IPS-18c (cell line): ENCODE measurements around the gene SPECC1L.

ENCODE experiments used
- H3K4me3 ChIP-seq: 2 replicates; pipeline ENCODE4 v1.7.0; 2013; ENCODE audit warnings: low read depth, mild to moderate bottlenecking, low read length, moderate library complexity; ENCODE audit not compliant: insufficient read depth
- H3K9me3 ChIP-seq: one replicate; pipeline ENCODE4 v1.6.1; 2013; ENCODE audit warnings: mild to moderate bottlenecking, low read length, moderate library complexity; ENCODE audit not compliant: control insufficient read depth, insufficient read depth

SPECC1L gene

DNA sequence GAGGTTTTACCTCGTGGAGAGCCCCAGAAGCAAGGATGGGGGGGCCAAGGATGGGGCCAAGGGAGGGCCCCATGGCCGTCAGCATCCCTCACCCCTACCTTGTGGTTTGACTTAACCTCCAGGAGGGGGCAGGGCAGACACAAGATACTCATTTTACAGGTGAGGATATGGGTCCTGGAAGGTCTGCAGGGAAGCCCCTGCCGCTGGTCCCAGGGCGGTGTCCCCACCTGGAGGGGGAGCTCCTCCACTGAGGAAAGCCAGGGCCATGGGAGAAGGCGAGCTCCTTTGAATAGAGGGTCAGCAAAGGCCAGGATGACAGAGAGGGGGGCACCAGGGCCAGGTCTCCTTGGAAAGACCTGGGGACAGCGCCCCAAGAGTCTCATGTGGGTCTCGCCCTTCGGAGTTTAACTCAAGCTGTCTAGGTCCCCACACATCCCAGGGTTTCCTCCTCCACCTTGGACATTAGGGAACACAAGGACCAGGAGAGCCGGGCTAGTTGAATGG, 150.8 kb downstream of the SPECC1L start:
- no peaks in the 10 kb centered on the region for H3K9me3 ChIP-seq

GRCh38 chr22:24422102-24422665, 151.6 kb downstream of the SPECC1L start:
- H3K4me3 ChIP-seq: no peak overlapping the region
- H3K9me3 ChIP-seq: no peaks in the 10 kb centered on the region

More for the DNA sequence above, 150.8 kb downstream of the SPECC1L start:
- no peak overlapping the region for H3K4me3 ChIP-seq

DNA sequence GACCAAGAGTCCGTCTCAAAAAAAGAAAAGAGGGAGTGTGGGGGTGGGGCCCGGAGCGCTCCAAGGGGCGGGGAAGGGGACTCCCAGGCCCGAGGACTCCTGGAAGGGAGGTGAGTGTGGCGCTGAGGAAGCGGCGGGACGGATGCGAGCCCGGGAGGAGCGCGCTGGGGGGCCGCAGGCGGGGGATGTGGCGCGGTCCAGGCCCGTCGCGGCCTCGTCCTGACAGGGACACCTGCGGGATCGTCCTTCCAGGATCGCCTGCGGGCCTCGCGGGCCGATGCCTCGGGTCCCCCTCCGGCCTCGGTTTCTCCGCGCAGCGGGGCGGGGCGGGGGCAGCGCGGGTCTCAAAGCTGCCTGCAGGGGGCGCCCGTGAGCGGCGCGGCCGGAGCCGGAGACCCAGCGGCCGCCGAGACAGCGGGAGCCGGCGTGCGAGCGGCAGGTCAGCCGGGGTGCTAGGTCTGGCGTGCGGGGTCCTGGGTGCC, 152.9 kb downstream of the SPECC1L start:
- H3K9me3 ChIP-seq: no peaks in the 10 kb centered on the region
- H3K4me3 ChIP-seq: peak overlapping the region; percentile 46

- Histone ChIP-seq H3K9me3 (no peaks in the 10 kb centered on the region), H3K4me3 (peak overlapping the region; percentile 46)
These were observed 153.6 kb downstream of the SPECC1L start for GRCh38 chr22:24424001-24424900.

- H3K4me3 ChIP-seq: peak overlapping the region; percentile 46; the same call in 1 of the 2 replicates
- H3K9me3 ChIP-seq: no peaks in the 10 kb centered on the region
These were observed 154.5 kb downstream of the SPECC1L start for GRCh38 chr22:24424901-24425775.

DNA sequence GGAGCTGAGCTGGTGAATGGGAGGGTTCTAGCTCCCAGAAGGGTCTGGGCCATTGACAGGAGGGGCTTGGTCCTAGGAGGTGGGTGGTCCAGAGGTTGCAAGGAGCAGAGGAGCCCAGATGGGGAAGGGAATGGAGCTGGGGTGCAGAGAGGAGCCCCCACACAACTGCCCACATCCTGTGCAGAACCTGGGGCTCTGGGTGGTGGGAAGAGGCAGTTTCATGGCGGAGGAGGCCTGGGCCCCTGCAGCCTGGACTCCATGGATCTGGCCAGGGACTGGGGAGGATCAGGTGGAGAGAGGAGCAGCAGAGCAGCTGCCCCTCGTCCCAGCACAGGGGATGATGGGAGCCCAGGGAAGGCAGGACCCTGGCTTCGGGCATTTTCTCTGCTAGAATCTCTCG, 155.8 kb downstream of the SPECC1L start:
- Histone ChIP-seq H3K9me3 (no peaks in the 10 kb centered on the region), H3K4me3 (no peak overlapping the region)

DNA sequence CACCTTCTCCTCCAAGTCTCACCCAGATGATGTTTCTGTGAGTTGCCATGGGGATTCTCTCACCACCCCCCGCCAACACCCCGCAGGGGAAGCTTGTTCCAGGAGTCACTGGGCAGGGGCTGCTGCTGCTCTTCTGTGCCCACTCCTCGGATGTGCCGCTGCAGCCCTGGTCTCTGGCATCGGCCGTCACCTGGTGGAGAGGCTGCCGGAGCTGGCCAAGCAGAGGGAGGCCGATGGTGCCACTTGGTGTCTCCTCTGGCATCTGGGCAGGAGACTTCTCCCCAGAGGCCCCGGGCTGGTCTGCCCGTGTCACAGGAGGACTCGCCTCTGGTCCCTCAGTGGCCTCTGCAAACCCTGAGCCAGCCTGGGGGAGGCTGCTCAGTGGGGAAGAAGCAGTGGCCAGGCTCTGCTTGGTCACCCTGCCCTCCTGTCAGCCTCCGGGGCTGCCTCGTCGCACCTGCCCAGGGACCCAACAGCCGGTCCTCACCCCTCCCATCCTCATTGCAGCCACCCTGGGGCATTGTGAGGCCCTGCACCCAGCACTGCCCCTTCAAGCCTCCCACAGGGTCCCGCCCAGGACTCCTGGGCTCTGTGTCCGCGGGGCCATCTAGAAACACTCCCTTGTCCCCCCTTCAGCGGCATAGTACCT, 156.3 kb downstream of the SPECC1L start:
- Histone ChIP-seq H3K9me3 (no peaks in the 10 kb centered on the region), H3K4me3 (no peak overlapping the region)

DNA sequence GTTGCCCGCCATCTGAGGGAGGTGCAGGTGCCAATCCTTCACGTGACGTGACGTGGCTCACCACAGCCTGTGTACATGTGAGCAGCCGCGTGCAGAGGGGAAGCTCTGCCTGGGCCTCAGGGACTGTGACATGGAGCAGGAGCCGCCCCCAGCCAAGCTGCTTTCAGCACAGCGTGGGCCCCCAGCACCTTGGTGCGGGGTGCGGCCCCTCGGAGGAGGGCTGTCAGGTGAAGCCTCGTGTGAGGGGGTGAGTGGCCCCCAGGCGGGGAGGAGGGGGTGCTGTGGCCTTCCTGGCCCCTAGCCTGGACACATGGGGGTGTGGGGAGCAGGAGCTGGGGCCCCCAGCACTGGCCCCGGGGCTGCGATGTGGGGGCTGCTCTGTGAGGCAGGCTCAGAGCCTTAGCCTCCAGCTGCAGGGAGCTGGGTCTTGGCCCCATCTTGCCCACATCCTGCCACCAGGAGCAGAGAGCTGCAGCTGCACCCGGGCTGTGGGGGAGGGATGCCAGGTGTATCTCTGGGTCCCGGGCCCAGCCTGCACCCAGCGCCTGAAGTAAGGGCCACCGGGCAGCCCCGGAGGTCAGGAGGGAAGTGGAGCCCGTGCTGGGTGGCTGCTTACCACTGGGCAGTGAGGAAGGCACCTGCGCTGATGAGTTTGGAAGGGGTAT, 157.0 kb downstream of the SPECC1L start, which contains the start of gene ADORA2A:
Gene ADORA2A, plus strand, starts transcription at position 100 of the 665 bp plus-strand sequence. CDS start 5,806 bp downstream, outside the sequence.
- H3K4me3 ChIP-seq: no peak within 1 kb of the TSS

GRCh38 chr22:24428751-24429410, 158.2 kb downstream of the SPECC1L start:
- Histone ChIP-seq H3K4me3 (no peak overlapping the region), H3K9me3 (no peaks in the 10 kb centered on the region)

More for the DNA sequence above, 157.0 kb downstream of the SPECC1L start, which contains the start of gene ADORA2A:
- no peaks in the 10 kb centered on the region for H3K9me3 ChIP-seq

DNA sequence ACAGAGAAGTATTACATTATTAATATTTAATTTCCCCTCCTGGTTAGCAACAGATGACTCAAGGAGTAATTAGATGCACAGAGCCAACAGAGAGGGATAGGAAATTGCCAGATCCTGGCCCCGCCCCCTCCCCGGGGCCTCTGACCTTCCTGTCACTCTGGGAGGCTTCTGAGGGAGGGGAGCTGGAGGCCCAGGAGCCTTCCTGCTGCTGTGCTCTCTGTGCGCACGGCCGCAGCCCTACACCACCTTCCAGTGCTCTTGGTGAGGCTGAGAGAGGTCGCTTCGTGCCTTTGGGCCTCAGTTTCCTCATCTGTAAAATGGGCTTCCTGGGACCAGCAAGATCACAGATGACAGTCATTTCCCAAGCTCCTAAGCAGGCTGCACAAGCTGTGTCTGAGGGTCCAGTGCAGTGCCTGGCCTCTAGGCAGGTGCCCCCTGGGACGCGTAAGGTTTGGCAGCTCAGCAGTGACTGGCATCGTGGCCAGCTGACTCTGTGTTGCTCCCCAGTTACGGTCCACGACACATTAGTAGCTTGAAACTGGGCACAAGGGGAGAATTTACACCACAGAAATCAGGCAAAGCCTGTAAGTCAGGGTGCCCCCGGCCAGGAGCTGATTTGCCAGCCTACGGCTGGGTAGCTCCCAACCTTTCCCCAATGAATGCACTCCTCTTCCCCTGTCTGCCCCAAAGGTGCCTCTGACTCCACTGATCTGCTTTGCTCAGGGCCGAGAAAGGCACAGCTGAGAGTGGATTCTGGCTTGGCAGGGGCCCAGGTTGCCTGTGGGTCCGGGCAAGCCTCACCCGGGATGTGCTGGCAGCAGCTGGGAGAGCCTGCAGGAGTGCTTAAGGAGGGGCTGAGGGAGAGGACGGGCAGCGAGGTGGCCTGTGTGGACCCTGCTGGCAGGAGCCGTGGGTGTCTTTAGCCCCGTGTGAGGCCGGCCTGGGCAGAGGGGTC, 159.1 kb downstream of the SPECC1L start:
- no peaks in the 10 kb centered on the region for H3K9me3 ChIP-seq
- no peak overlapping the region for H3K4me3 ChIP-seq

GRCh38 chr22:24430431-24431308, 160.0 kb downstream of the SPECC1L start:
- Histone ChIP-seq H3K9me3 (no peaks in the 10 kb centered on the region), H3K4me3 (no peak overlapping the region)

DNA sequence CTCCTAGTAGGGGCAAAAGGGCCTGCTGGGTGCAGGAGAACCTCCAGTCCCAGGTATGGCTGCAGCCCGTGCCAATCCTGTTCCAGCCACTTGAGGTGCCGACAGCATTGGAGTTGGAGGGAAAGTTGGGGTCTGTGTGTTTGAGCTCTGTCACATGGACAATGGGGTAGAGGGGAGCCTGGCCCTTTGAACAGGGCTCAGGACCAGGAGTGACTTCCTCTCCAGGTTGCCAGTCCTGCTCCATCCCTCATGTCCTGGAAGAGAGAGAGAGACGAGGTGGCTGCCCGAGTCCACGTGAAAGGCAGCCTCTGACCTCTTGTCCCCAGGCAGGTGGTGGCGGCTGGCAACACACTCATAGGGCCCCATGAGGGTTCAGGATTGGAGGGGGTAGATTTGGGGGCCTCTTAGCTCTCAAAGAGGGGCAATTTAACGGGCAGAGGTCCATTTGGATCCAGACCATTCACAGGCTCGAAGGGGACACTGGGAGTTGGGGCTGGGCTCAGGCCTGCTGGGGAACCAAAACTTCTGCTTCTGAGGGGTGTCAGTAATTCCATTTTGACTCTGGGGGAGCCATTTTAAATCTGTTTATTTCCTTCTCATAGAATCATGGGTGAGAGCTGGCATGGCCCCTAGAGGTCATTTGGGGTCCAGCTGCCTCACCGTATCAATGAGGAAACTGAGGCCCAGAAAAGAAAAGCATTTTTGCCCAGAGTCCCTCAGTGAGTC, 160.8 kb downstream of the SPECC1L start:
- no peaks in the 10 kb centered on the region for H3K9me3 ChIP-seq
- no peak overlapping the region for H3K4me3 ChIP-seq

DNA sequence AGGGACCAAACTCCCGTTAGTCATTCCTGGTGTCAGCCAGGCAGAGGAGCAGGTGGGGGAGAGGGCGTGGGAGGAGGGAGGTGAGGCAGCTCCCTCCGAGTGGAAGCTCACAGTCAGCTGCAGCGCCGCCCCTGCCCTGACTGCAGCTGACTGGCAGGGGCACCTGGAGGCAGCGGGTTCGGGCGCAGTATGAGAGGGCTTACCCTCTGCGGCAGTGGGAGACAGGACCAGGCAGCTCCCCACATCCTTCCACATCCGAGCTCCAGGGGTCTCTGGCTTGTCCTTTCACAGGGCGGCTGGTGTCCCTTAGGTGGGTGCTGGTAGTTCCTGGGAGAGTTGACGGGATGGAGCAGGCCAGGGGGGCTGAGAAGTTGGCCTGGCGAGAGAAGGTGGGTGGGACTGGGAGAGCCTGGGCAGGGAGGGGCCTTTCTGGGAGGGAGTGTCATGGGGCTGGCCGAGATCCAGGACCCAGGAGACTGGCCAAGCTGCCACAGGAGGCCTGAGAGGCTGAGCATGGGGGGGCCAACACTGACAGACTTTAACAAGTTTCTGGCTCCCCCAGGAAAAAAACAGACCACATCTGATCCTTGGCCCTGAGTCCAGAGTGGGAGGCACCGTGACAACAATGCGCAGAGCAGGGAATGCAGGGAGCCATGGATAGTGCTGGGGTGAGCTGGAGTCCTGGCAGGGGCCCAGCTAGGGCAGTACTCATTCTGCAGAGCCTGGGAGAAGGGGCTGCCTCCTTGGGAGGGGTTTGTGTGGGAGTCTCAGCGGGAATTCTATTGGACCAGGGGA, 161.6 kb downstream of the SPECC1L start:
- no peak overlapping the region for H3K4me3 ChIP-seq
- no peaks in the 10 kb centered on the region for H3K9me3 ChIP-seq
